Activated CD8-positive, alpha-beta memory T cell treated with anti-CD3 and anti-CD28 coated beads, Interleukin-2, amount 10 ng/mL, durations not matched to agents 7 days and 5 days (primary cell): ENCODE data around the gene SPZ1. TPM values are rescaled to one million over a fixed set of nuclear protein-coding genes. Genes with fewer than 3 reads are reported as not detected.
"Not testable (repeated sequence)": the region's sequence is repeated elsewhere in the genome, so short reads cannot be mapped to it uniquely, and the experiment has no call there.

Experiments
- ATAC-seq: fragments of 150-1000 bp; cut with Tn5 transposase; one replicate; pipeline ENCODE4 v1.10.0; 2021; ENCODE audit warnings: moderate library complexity
- CTCF ChIA-PET: fragments of 350-600 bp; sonication (Branson Sonifier 250); formaldehyde crosslinking; loops from one replicate; lab custom pipeline; 2021; ENCODE audit warnings: antibody characterized with exemption; lab: Charles Lee
- DNase-seq: peaks from one replicate; pipeline ENCODE4 v3.0.0-alpha.2; 2020
- H3K27ac Mint-ChIP-seq: one replicate; pipeline ENCODE4 v1.8.0; 2021; ENCODE audit warnings: mild to moderate bottlenecking, mixed read lengths
- H3K27me3 Mint-ChIP-seq: one replicate; pipeline ENCODE4 v1.8.0; 2021; ENCODE audit warnings: mixed read lengths
- H3K36me3 Mint-ChIP-seq: one replicate; pipeline ENCODE4 v1.8.0; 2021; ENCODE audit warnings: mild to moderate bottlenecking, mixed read lengths
- H3K4me1 Mint-ChIP-seq: one replicate; pipeline ENCODE4 v1.8.0; 2021; ENCODE audit warnings: mixed read lengths
- H3K4me3 Mint-ChIP-seq: one replicate; pipeline ENCODE4 v1.8.0; 2021; ENCODE audit warnings: mild to moderate bottlenecking, moderate library complexity, mixed read lengths
- H3K9me3 Mint-ChIP-seq: one replicate; pipeline ENCODE4 v1.8.0; 2022; ENCODE audit warnings: low read depth, mixed read lengths
- total RNA-seq, 2 experiments: library from RNA; stranded (reverse); gene quantifications; one replicate each; pipeline ENCODE4 v1.2.3, GENCODE V29; 2021

SPZ1 gene
- total RNA-seq, 2 experiments from 2014 or later = not detected

- H3K27ac Mint-ChIP-seq = no peak overlapping the region
- H3K4me1 Mint-ChIP-seq = peaks cover 3% of the 10 kb centered on the region
- CTCF ChIA-PET = interaction anchor here (1.0 to 2.3 kb wide), 6 partner anchors 12 to 849 kb away, joined by 3 to 13 read pairs (median 4); no protein-coding TSS in a partner anchor
- peaks cover 9% of the 10 kb centered on the region for H3K27me3 Mint-ChIP-seq
- DNase-seq = peak; percentile 57
- H3K36me3 Mint-ChIP-seq = no peaks in the 10 kb centered on the region
- H3K9me3 Mint-ChIP-seq = no peaks in the 10 kb centered on the region
- ATAC-seq = peak; percentile 47
- H3K4me3 Mint-ChIP-seq = no peak overlapping the region
These were observed 26.3 kb downstream of the SPZ1 start for GRCh38 chr5:80346055-80346454.

- H3K27me3 Mint-ChIP-seq = no peaks in the 10 kb centered on the region
- ATAC-seq (no peak), DNase-seq (no peak)
- peaks cover 3% of the 10 kb centered on the region for H3K4me1 Mint-ChIP-seq
- H3K27ac Mint-ChIP-seq = no peak overlapping the region
- no peaks in the 10 kb centered on the region for H3K9me3 Mint-ChIP-seq
- no peak overlapping the region for H3K4me3 Mint-ChIP-seq
- H3K36me3 Mint-ChIP-seq = no peaks in the 10 kb centered on the region
- CTCF ChIA-PET = no interaction called here
These were observed 28.4 kb downstream of the SPZ1 start for GRCh38 chr5:80348171-80348570.

GRCh38 chr5:80351019-80351418 is 31.2 kb downstream of the SPZ1 start:
- DNase-seq, H3K36me3 Mint-ChIP-seq, ATAC-seq, H3K9me3 Mint-ChIP-seq, H3K4me1 Mint-ChIP-seq, CTCF ChIA-PET, H3K27me3 Mint-ChIP-seq, H3K4me3 Mint-ChIP-seq, H3K27ac Mint-ChIP-seq: not testable (repeated sequence)

GRCh38 chr5:80355686-80356085 is 35.9 kb downstream of the SPZ1 start:
- no peak overlapping the region for H3K4me3 Mint-ChIP-seq

GRCh38 chr5:80357671-80358070 is 37.9 kb downstream of the SPZ1 start:
- no peak overlapping the region for H3K4me3 Mint-ChIP-seq
- H3K9me3 Mint-ChIP-seq = no peaks in the 10 kb centered on the region
- CTCF ChIA-PET = interaction anchor here (1.2 kb wide), 1 partner anchor 12 kb away, joined by 3 read pairs; no protein-coding TSS in a partner anchor
- peaks cover 2% of the 10 kb centered on the region for H3K4me1 Mint-ChIP-seq
- H3K27ac Mint-ChIP-seq = no peak overlapping the region
- ATAC-seq (no peak), DNase-seq (no peak)
- H3K27me3 Mint-ChIP-seq = no peaks in the 10 kb centered on the region
- H3K36me3 Mint-ChIP-seq = no peaks in the 10 kb centered on the region

More at GRCh38 chr5:80355686-80356085, 35.9 kb downstream of the SPZ1 start:
- CTCF ChIA-PET = no interaction called here
- ATAC-seq (no peak), DNase-seq (no peak)
- no peaks in the 10 kb centered on the region for H3K36me3 Mint-ChIP-seq
- H3K27me3 Mint-ChIP-seq = no peaks in the 10 kb centered on the region
- H3K9me3 Mint-ChIP-seq = no peaks in the 10 kb centered on the region
- peaks cover 2% of the 10 kb centered on the region for H3K4me1 Mint-ChIP-seq
- no peak overlapping the region for H3K27ac Mint-ChIP-seq

GRCh38 chr5:80360914-80361444 is 41.2 kb downstream of the SPZ1 start:
- DNase-seq (no peak), ATAC-seq (no peak)
- CTCF ChIA-PET = no interaction called here
- no peak overlapping the region for H3K4me3 Mint-ChIP-seq
- no peaks in the 10 kb centered on the region for H3K9me3 Mint-ChIP-seq
- H3K27ac Mint-ChIP-seq = no peak overlapping the region
- H3K36me3 Mint-ChIP-seq = no peaks in the 10 kb centered on the region
- no peaks in the 10 kb centered on the region for H3K27me3 Mint-ChIP-seq
- peaks cover 2% of the 10 kb centered on the region for H3K4me1 Mint-ChIP-seq

GRCh38 chr5:80364892-80365291 is 45.1 kb downstream of the SPZ1 start:
- Mint-ChIP-seq H3K9me3 (no peaks in the 10 kb centered on the region), H3K4me3 (no peak overlapping the region), H3K27me3 (peaks cover 4% of the 10 kb centered on the region), H3K27ac (no peak overlapping the region), H3K36me3 (no peaks in the 10 kb centered on the region), H3K4me1 (no peaks in the 10 kb centered on the region)
- CTCF ChIA-PET = no interaction called here
- no peak for DNase-seq
- no peak for ATAC-seq

- Mint-ChIP-seq H3K27me3 (peaks cover 19% of the 10 kb centered on the region), H3K36me3 (no peaks in the 10 kb centered on the region), H3K4me3 (no peak overlapping the region), H3K27ac (no peak overlapping the region), H3K9me3 (no peaks in the 10 kb centered on the region), H3K4me1 (no peaks in the 10 kb centered on the region)
- ATAC-seq (no peak), DNase-seq (no peak)
- CTCF ChIA-PET = no interaction called here
These were observed 49.1 kb downstream of the SPZ1 start for GRCh38 chr5:80368661-80369480.

- CTCF ChIA-PET = no interaction called here
- Mint-ChIP-seq H3K27ac (no peak overlapping the region), H3K36me3 (no peaks in the 10 kb centered on the region), H3K27me3 (peaks cover 19% of the 10 kb centered on the region), H3K9me3 (no peaks in the 10 kb centered on the region), H3K4me3 (no peak overlapping the region), H3K4me1 (no peaks in the 10 kb centered on the region)
- no peak for DNase-seq
- no peak for ATAC-seq
These were observed 49.7 kb downstream of the SPZ1 start for GRCh38 chr5:80369521-80369920.

- no peak overlapping the region for H3K27ac Mint-ChIP-seq
- ATAC-seq (no peak), DNase-seq (no peak)
- H3K27me3 Mint-ChIP-seq = peaks cover 19% of the 10 kb centered on the region
- H3K4me3 Mint-ChIP-seq = no peak overlapping the region
- CTCF ChIA-PET = no interaction called here
- no peaks in the 10 kb centered on the region for H3K4me1 Mint-ChIP-seq
- H3K36me3 Mint-ChIP-seq = no peaks in the 10 kb centered on the region
- H3K9me3 Mint-ChIP-seq = no peaks in the 10 kb centered on the region
These were observed 50.6 kb downstream of the SPZ1 start for GRCh38 chr5:80370390-80370789.

Other genes with a start within 250 kb of the SPZ1 start
- 10 to 100 TPM; 26.8 to 38.0 TPM for gene SERINC5, start 64.0 kb upstream of the SPZ1 start, total RNA-seq
- gene ZFYVE16, start 88.1 kb downstream of the SPZ1 start, total RNA-seq = 10 to 100 TPM; 12.0 to 12.1 TPM
- gene FAM151B, start 168.1 kb downstream of the SPZ1 start, total RNA-seq = under 1 TPM in 1 of 2 experiments, not detected in 1; 0.12 TPM